Activated CD8-positive, alpha-beta T cell treated with anti-CD3 and anti-CD28 coated beads for 36 hours (primary cell): ENCODE results near the gene MICOS13. TPM values are rescaled to one million over a fixed set of nuclear protein-coding genes. Genes with fewer than 3 reads are reported as not detected.

Source experiments
- ATAC-seq: fragments of 200-7000 bp; cut with Tn5 transposase; one replicate; pipeline ENCODE4 v1.10.0; 2021; ENCODE audit warnings: mild to moderate bottlenecking, moderate library complexity
- CTCF ChIA-PET: fragments of 350-600 bp; sonication (Branson Sonifier 250); formaldehyde crosslinking; loops from one replicate; lab custom pipeline; 2021; ENCODE audit warnings: antibody characterized with exemption; lab: Charles Lee
- POLR2A ChIA-PET: fragments of 350-600 bp; sonication (Branson Sonifier 250); formaldehyde crosslinking; loops from one replicate; lab custom pipeline; 2021; ENCODE audit warnings: antibody characterized with exemption; lab: Charles Lee
- DNase-seq: peaks from one replicate; pipeline ENCODE4 v3.0.0-alpha.2; 2020
- H3K27ac Mint-ChIP-seq: one replicate; pipeline ENCODE4 v1.8.0; 2021; ENCODE audit warnings: mild to moderate bottlenecking, mixed read lengths
- H3K27me3 Mint-ChIP-seq: one replicate; pipeline ENCODE4 v1.8.0; 2021; ENCODE audit warnings: mixed read lengths
- H3K36me3 Mint-ChIP-seq: one replicate; pipeline ENCODE4 v1.8.0; 2021; ENCODE audit warnings: low read depth, mixed read lengths
- H3K4me1 Mint-ChIP-seq: one replicate; pipeline ENCODE4 v1.8.0; 2021; ENCODE audit warnings: low read depth, mixed read lengths
- H3K4me3 Mint-ChIP-seq: one replicate; pipeline ENCODE4 v1.8.0; 2021; ENCODE audit warnings: mild to moderate bottlenecking, moderate library complexity, mixed read lengths
- H3K9me3 Mint-ChIP-seq: one replicate; pipeline ENCODE4 v1.8.0; 2021; ENCODE audit warnings: mixed read lengths
- intact Hi-C: fragments of 100-400 bp; cut with micrococcal nuclease; formaldehyde crosslinking; loops from one replicate; pipeline ENCODE4 v1.10.0; 2022
- total RNA-seq, 2 experiments: library from RNA; stranded (reverse); gene quantifications; one replicate each; pipeline ENCODE4 v1.2.3, GENCODE V29; 2021
- TF ChIP-seq, protein P1 (sequence below): fragments of 200-600 bp; IDR thresholded peaks from one replicate; pipeline ENCODE4 v1.8.0; 2022; ENCODE audit warnings: antibody characterized with exemption, mild to moderate bottlenecking

Gene MICOS13
- total RNA-seq, 2 experiments from 2014 or later: 49.4 TPM

DNA sequence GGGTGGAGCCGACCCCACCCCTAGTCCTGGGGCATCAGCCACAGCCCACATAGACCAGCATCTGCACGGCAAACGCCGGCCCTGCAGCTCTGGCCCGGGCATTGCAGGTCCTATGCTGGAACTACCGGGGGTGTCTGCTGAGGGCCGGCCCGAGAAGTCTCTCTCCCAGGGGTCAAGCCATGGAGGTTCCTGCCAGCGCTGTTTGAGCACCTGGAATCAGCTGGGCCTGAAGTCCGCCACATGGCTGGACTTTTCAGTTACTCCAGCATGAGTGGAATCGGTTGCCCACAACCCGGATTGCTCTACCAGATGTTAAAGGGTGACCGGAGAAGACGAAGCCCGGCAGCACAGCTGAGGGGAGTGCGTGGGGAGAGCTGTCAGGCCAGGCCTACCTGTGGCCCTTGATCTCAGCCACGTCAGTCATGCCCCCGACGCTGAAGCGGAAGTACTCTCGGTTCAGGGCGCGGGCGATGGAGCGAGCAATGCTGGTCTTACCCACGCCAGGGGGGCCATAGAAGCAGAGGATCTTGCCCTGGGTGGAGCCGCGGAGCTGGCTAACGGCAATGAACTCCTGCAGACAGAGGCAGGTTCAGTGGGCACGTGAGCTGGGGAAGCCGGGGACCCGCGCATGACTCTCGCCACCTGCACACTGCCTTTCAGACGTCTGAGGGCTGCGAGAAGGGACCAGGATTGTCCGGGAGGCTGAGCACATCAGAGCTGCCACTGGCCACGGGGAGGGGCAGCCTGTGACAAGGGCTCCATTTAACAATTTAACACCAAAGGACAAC lies 18.5 kb upstream of the MICOS13 start:
- H3K4me1 Mint-ChIP-seq: peaks cover 2% of the 10 kb centered on the region
- DNase-seq: no peak
- intact Hi-C loops: loop anchor here (10.0 kb wide), 1 partner anchor 96 kb away; the partner anchor contains the start of gene DUS3L
- no peaks in the 10 kb centered on the region for H3K27me3 Mint-ChIP-seq
- ChIA-PET POLR2A (interaction anchor here (0.6 to 20.6 kb wide), 3 partner anchors 8 to 198 kb away, joined by 3 to 516 read pairs (median 14); partner anchors contain the start of genes CATSPERD, LONP1 and RPL36), CTCF (interaction anchor here (1.4 to 2.2 kb wide), 3 partner anchors 9 to 13 kb away, joined by 5 to 11 read pairs (median 6); no protein-coding TSS in a partner anchor)
- H3K4me3 Mint-ChIP-seq: no peak overlapping the region
- TF ChIP-seq, protein P1, sequence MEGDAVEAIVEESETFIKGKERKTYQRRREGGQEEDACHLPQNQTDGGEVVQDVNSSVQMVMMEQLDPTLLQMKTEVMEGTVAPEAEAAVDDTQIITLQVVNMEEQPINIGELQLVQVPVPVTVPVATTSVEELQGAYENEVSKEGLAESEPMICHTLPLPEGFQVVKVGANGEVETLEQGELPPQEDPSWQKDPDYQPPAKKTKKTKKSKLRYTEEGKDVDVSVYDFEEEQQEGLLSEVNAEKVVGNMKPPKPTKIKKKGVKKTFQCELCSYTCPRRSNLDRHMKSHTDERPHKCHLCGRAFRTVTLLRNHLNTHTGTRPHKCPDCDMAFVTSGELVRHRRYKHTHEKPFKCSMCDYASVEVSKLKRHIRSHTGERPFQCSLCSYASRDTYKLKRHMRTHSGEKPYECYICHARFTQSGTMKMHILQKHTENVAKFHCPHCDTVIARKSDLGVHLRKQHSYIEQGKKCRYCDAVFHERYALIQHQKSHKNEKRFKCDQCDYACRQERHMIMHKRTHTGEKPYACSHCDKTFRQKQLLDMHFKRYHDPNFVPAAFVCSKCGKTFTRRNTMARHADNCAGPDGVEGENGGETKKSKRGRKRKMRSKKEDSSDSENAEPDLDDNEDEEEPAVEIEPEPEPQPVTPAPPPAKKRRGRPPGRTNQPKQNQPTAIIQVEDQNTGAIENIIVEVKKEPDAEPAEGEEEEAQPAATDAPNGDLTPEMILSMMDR: no peak
- no peak for ATAC-seq
- H3K9me3 Mint-ChIP-seq: no peaks in the 10 kb centered on the region
- peaks cover 51% of the 10 kb centered on the region for H3K36me3 Mint-ChIP-seq
- H3K27ac Mint-ChIP-seq: no peak overlapping the region

DNA sequence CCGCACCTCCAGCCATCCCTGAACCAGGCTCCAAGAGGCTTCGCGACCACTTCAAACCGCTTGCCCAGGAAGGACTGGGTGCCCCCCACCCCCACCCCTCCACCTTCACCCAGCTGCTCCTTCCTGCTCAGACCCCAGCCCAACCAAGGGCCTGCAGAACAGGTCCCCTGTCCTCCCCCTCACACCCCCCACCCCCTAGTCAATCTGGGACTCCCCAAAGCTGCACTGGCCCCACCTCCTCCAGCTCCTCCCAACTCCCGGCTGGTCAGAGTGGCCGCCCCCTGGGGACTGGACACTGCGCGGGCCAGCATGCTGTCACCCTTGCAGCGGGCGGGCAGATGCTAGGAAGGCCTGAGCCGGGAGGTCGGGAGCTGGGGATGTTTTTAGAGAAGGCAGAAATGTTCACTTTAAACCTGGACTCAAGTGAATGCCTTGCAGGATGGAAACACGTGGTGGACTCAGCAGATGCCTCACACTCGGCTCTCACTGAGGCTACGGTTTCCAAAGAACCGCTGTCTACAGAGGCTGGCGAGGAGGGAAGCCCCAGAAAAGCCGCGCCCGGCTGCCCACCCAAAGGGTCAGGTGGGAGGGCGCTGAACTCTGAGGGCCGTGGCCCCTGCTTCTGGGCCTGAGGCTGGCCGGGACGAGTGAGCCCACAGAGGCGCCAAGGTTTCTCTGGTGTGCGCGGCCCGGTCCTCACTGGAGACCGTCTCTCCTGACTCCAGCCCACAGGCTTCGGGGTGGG lies 17.7 kb upstream of the MICOS13 start:
- Mint-ChIP-seq H3K9me3 (no peaks in the 10 kb centered on the region), H3K4me1 (peaks cover 2% of the 10 kb centered on the region), H3K27ac (no peak overlapping the region), H3K4me3 (no peak overlapping the region), H3K36me3 (peaks cover 48% of the 10 kb centered on the region), H3K27me3 (no peaks in the 10 kb centered on the region)
- no peak for DNase-seq
- intact Hi-C loops: loop anchor here (10.0 kb wide), 1 partner anchor 97 kb away; the partner anchor contains the start of gene DUS3L
- POLR2A ChIA-PET: interaction anchor here (0.6 to 20.6 kb wide), 3 partner anchors 7 to 199 kb away, joined by 3 to 516 read pairs (median 14); partner anchors contain the start of genes CATSPERD, LONP1 and RPL36
- ATAC-seq: no peak
- TF ChIP-seq, protein P1: no peak
- CTCF ChIA-PET: no interaction called here

DNA sequence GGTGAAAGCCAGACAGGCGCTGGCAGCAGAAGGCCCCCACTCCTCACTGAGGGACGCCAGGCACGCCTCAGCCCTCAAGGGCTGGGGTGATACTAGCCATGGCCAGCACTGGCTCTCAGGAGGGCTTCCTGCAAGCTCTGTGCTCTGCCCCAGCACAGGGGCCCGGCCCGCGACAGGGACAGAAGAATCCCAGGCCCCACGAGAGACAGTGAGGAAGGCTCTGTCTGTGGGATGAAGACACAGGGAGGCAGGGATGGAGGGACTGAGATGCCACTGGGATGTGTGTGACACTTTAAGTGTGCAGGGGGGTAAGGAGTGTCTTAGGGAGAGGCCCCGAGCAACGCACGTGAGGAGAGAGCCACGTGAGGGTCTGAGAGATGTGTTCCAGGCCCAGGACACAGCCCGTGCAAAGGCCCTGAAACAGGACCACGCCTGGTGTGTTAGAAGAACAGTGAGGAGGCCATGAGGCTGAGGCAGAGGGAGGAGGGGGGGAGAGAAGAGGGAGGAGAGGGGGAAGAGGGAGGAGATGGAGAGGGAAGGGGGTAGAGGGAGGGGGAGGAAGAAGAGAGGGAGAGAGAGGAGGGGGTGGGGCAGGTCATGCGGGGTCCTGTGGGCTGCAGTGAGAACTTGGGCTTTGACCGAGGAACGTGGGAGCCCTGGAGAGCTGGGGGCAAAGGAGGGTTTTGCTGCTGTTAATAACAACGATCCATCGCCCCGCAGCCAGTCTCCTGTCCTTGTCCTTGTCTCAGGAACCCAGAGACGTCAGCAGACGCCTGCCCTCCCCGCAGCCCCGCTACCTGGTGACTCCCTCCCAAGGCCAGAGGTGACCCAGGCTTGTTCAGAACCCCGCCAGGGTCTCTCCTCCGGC lies 16.9 kb upstream of the MICOS13 start:
- TF ChIP-seq, protein P1: no peak
- ChIA-PET POLR2A (interaction anchor here (1.1 to 20.6 kb wide), 2 partner anchors 15 to 206 kb away, joined by 3 to 516 read pairs; partner anchors contain the start of genes CATSPERD, LONP1 and NDUFA11), CTCF (no interaction called here)
- H3K4me3 Mint-ChIP-seq: no peak overlapping the region
- intact Hi-C loops: loop anchor here (10.0 kb wide), 1 partner anchor 98 kb away; the partner anchor contains the start of gene DUS3L
- DNase-seq (no peak), ATAC-seq (no peak)
- peaks cover 53% of the 10 kb centered on the region for H3K36me3 Mint-ChIP-seq
- H3K4me1 Mint-ChIP-seq: peaks cover 7% of the 10 kb centered on the region
- no peaks in the 10 kb centered on the region for H3K27me3 Mint-ChIP-seq
- H3K9me3 Mint-ChIP-seq: no peaks in the 10 kb centered on the region
- peak overlapping the region; percentile 34 for H3K27ac Mint-ChIP-seq

DNA sequence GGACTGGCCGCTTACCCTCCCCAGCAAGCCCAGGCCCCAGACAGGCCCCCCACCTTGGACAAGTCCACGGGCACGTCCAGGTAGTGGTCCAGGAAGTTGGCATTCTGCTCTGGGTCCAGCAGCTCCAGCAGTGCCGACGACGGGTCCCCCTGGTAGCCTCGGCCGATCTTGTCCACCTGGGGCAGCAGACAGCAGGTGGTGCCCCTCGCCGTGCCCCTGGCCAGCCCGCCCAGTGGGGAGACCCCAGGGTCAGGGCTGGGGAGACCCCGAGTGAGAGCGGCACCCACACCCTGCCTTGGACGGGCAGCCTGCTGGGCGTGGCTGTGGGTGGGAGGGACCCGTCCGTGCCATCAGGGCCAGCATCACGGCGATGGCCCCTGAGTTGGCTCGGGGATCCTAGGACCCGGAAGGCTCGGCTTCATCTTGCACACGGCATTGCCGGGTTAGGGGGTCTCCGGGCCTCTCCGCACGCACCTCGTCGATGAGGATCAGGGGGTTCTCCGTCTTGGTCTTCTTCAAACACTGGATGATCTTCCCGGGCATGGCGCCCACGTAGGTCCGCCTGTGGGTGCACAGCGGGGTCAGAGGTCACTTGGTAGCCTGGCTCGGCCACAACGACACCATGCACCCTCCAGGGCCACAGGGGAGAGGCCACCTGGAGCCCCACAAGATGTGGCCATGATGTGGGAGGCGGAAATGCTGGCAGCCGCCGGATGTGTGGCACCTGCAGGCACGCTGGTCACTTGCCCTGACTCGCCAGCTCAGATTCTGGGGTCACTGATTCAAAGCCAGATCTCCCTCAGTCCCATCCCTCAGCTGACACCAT lies 16.1 kb upstream of the MICOS13 start:
- TF ChIP-seq, protein P1: no peak
- Mint-ChIP-seq H3K4me3 (no peak overlapping the region), H3K9me3 (no peaks in the 10 kb centered on the region), H3K4me1 (peaks cover 7% of the 10 kb centered on the region), H3K27me3 (no peaks in the 10 kb centered on the region), H3K36me3 (peaks cover 57% of the 10 kb centered on the region), H3K27ac (no peak overlapping the region)
- no peak for DNase-seq
- CTCF ChIA-PET: no interaction called here
- no peak for ATAC-seq
- POLR2A ChIA-PET: interaction anchor here (1.1 to 20.6 kb wide), 2 partner anchors 16 to 207 kb away, joined by 3 to 516 read pairs; partner anchors contain the start of genes CATSPERD, LONP1 and NDUFA11
- intact Hi-C loops: loop anchor here (10.0 kb wide), 1 partner anchor 98 kb away; the partner anchor contains the start of gene DUS3L
